Measurements from ENCODE around the gene METTL3.

DNA sequence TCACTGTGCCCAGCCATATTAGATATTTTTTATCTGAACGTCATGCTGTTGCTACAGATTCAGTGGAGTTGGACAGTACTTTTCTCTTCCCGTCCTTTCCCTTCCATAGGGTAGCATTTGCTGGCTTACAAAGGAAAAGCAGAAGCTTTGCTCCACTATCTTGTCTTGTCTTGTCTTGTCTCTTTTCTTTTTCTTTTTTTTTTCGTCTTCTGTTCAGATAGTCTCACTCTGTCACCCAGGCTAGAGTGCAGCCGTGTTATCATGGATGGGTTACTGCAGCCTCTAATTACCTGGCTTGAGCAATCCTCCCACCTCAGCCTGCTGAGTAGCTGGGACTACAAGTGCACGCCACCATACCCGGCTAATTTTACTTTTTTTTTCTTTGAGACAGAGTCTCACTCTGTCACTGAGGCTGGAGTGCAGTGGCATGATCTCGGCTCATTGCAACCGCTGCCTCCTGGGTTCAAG lies 47.6 kb upstream of the METTL3 start:
- TF ChIP-seq MYC (IDR thresholded peaks at IDR 0.05; ENCODE audit: low read depth, low read length), result no peak
- TF ChIP-seq, protein P1, sequence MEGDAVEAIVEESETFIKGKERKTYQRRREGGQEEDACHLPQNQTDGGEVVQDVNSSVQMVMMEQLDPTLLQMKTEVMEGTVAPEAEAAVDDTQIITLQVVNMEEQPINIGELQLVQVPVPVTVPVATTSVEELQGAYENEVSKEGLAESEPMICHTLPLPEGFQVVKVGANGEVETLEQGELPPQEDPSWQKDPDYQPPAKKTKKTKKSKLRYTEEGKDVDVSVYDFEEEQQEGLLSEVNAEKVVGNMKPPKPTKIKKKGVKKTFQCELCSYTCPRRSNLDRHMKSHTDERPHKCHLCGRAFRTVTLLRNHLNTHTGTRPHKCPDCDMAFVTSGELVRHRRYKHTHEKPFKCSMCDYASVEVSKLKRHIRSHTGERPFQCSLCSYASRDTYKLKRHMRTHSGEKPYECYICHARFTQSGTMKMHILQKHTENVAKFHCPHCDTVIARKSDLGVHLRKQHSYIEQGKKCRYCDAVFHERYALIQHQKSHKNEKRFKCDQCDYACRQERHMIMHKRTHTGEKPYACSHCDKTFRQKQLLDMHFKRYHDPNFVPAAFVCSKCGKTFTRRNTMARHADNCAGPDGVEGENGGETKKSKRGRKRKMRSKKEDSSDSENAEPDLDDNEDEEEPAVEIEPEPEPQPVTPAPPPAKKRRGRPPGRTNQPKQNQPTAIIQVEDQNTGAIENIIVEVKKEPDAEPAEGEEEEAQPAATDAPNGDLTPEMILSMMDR (IDR thresholded peaks at IDR 0.05; ENCODE audit: extremely low read depth in 1 of 2, insufficient read depth in 1 of 2, low read depth in 1 of 2, low read length in 2 of 2), result no peak
- no peak for TF ChIP-seq EZH2 (IDR thresholded peaks at IDR 0.05; ENCODE audit: borderline replicate concordance, low read depth, low read length, severe bottlenecking)
- no peak for TF ChIP-seq POLR2A (IDR thresholded peaks at IDR 0.05; ENCODE audit: low read depth, low read length)
- no peak for TF ChIP-seq POLR2AphosphoS5 (IDR thresholded peaks at IDR 0.05; ENCODE audit: insufficient read depth, low read depth, low read length)

Measured in endothelial cell of umbilical vein (primary cell).